SU-DHL-6 (cell line): Measurements from ENCODE around the gene HOXC10.

Source experiments
- H2AFZ ChIP-seq: fragments of 200-600 bp; sonication (generic); 2 replicates; pipeline ENCODE4 v1.6.1; 2014; ENCODE audit warnings: low read depth, mild to moderate bottlenecking, moderate library complexity, mixed read lengths, antibody characterized with exemption, low read length; ENCODE audit not compliant: severe bottlenecking
- H3F3A ChIP-seq: fragments of 200-600 bp; shearing (Covaris generic); 2 replicates; pipeline ENCODE4 v1.6.0; 2016; ENCODE audit warnings: antibody characterized with exemption, mild to moderate bottlenecking; ENCODE audit not compliant: insufficient read depth
- H3K27ac ChIP-seq: fragments of 200-600 bp; sonication (generic); 2 replicates; pipeline ENCODE4 v1.5.1; 2016; ENCODE audit warnings: low read depth, mild to moderate bottlenecking, low read length, moderate library complexity, mixed read lengths
- H3K27me3 ChIP-seq: fragments of 200-600 bp; sonication (generic), shearing (Covaris generic); 2 replicates; pipeline ENCODE4 v1.6.0; 2014; ENCODE audit warnings: mild to moderate bottlenecking, low read length
- H3K36me3 ChIP-seq: fragments of 200-600 bp; sonication (generic); 2 replicates; pipeline ENCODE4 v1.6.1; 2014; ENCODE audit warnings: mild to moderate bottlenecking, low read length, mixed read lengths
- H3K4me2 ChIP-seq: fragments of 300-600, 200-600 bp; shearing (Covaris generic), sonication (generic); 2 replicates; pipeline ENCODE4 v1.6.0; 2014; ENCODE audit warnings: low read length, low read depth, mild to moderate bottlenecking; ENCODE audit not compliant: poor library complexity, severe bottlenecking
- H3K4me3 ChIP-seq: fragments of 200-600 bp; sonication (generic); 2 replicates; pipeline ENCODE4 v1.5.1; 2014; ENCODE audit warnings: antibody characterized with exemption, low read length, mild to moderate bottlenecking, mixed read lengths; ENCODE audit not compliant: insufficient read depth, poor library complexity, severe bottlenecking
- H3K79me2 ChIP-seq: fragments of 200-600 bp; sonication (generic); 2 replicates; pipeline ENCODE4 v1.6.1; 2014; ENCODE audit warnings: mild to moderate bottlenecking, low read length, moderate library complexity; ENCODE audit not compliant: insufficient read depth
- H3K9ac ChIP-seq: fragments of 200-600 bp; sonication (generic); 2 replicates; pipeline ENCODE4 v1.7.0; 2014; ENCODE audit warnings: mild to moderate bottlenecking, low read length
- H3K9me2 ChIP-seq: fragments of 200-600 bp; sonication (generic); replicated peaks from 2 replicates; pipeline ENCODE4 v1.6.1; 2014; ENCODE audit warnings: low read length; ENCODE audit not compliant: insufficient read depth
- H3K9me3 ChIP-seq: fragments of 200-600 bp; sonication (generic); 2 replicates; pipeline ENCODE4 v1.6.1; 2014; ENCODE audit warnings: low read length, mixed read lengths; ENCODE audit not compliant: insufficient read depth
- H4K20me1 ChIP-seq: fragments of 200-600 bp; sonication (generic); 2 replicates; pipeline ENCODE4 v1.6.1; 2014; ENCODE audit warnings: low read depth, mild to moderate bottlenecking, antibody characterized with exemption, low read length, moderate library complexity, mixed read lengths
- EZH2phosphoT487 ChIP-seq: fragments of 200-600 bp; sonication (generic), shearing (Covaris generic); conservative IDR thresholded peaks from 2 replicates; pipeline ENCODE4 v1.6.1; 2018; ENCODE audit warnings: mild to moderate bottlenecking, antibody characterized with exemption, low read length, moderate library complexity, mixed read lengths
- TF ChIP-seq, protein P1 (sequence below): fragments of 200-600 bp; sonication (generic); IDR thresholded peaks from one replicate; pipeline ENCODE4 v1.5.1; 2017; ENCODE audit warnings: antibody characterized with exemption, mild to moderate bottlenecking, low read length, moderate library complexity; ENCODE audit not compliant: insufficient read depth, poor library complexity, severe bottlenecking

HOXC10 gene

DNA sequence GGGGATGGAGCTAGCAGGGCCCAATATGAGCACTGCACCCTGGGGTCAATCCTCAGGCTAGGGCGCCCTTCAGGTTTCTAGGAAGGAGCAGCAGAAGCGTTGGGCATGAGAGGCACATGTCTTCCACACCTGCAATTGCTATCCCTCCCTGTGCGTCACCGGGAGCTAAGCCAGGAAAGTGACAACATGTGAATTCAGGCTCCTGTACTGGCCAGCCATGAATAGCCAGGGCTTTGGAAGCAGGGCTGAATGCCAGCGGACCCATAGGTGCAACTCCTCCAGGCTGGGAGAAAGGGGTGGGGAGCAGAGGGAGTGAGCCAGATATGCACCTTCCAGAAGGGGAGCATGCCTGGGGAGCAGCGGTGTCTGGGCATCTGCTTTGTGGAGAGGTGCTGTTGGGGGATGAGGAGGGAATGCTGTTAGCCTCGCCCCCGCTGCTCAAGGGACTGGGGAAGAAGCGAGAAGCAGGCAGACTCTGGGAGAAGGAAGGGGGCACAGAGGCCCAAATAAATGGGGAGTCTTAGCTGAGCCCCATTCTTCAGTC is 54.0 kb downstream of the HOXC10 start:
- Histone ChIP-seq H4K20me1 (no peaks in the 10 kb centered on the region), H3K27me3 (no peaks in the 10 kb centered on the region), H2AFZ (no peak overlapping the region), H3K9me3 (no peaks in the 10 kb centered on the region), H3F3A (no peaks in the 10 kb centered on the region), H3K4me3 (no peak overlapping the region), H3K27ac (no peak overlapping the region), H3K4me2 (no peak overlapping the region), H3K9me2 (no peaks in the 10 kb centered on the region), H3K79me2 (no peaks in the 10 kb centered on the region), H3K9ac (no peak overlapping the region), H3K36me3 (no peaks in the 10 kb centered on the region)
- no peak for TF ChIP-seq EZH2phosphoT487
- TF ChIP-seq, protein P1, sequence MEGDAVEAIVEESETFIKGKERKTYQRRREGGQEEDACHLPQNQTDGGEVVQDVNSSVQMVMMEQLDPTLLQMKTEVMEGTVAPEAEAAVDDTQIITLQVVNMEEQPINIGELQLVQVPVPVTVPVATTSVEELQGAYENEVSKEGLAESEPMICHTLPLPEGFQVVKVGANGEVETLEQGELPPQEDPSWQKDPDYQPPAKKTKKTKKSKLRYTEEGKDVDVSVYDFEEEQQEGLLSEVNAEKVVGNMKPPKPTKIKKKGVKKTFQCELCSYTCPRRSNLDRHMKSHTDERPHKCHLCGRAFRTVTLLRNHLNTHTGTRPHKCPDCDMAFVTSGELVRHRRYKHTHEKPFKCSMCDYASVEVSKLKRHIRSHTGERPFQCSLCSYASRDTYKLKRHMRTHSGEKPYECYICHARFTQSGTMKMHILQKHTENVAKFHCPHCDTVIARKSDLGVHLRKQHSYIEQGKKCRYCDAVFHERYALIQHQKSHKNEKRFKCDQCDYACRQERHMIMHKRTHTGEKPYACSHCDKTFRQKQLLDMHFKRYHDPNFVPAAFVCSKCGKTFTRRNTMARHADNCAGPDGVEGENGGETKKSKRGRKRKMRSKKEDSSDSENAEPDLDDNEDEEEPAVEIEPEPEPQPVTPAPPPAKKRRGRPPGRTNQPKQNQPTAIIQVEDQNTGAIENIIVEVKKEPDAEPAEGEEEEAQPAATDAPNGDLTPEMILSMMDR = no peak

- Histone ChIP-seq H3K27ac (no peak overlapping the region), H3K9ac (no peak overlapping the region), H3K4me2 (no peak overlapping the region), H3K9me3 (no peaks in the 10 kb centered on the region), H2AFZ (peak overlapping the region; percentile 79), H3K36me3 (no peaks in the 10 kb centered on the region), H3K27me3 (no peaks in the 10 kb centered on the region), H3F3A (no peaks in the 10 kb centered on the region), H3K9me2 (no peaks in the 10 kb centered on the region), H3K4me3 (no peak overlapping the region), H4K20me1 (no peaks in the 10 kb centered on the region), H3K79me2 (no peaks in the 10 kb centered on the region)
- TF ChIP-seq, protein P1 = no peak
- TF ChIP-seq EZH2phosphoT487 = no peak
Observed at GRCh38 chr12:54039417-54040147, 54.6 kb downstream of the HOXC10 start.
